T-helper 2 cell treated with Interferon-gamma antibody and Interleukin-4, amounts not matched to agents 5 μg/mL and 100 μg/mL, for 36 hours (primary cell): ENCODE data around the gene AP4M1.

Experiments
- DNase-seq: peaks from one replicate; pipeline ENCODE4 v3.0.0; 2021; ENCODE audit warnings: low spot score
- H3K27ac Mint-ChIP-seq: one replicate; pipeline ENCODE4 v1.8.0; 2021; ENCODE audit warnings: mild to moderate bottlenecking, mixed read lengths
- H3K27me3 Mint-ChIP-seq: one replicate; pipeline ENCODE4 v1.8.0; 2021; ENCODE audit warnings: low read depth, mixed read lengths
- H3K36me3 Mint-ChIP-seq: one replicate; pipeline ENCODE4 v1.8.0; 2021; ENCODE audit warnings: low read depth, mixed read lengths
- H3K4me1 Mint-ChIP-seq: one replicate; pipeline ENCODE4 v1.8.0; 2021; ENCODE audit warnings: low read depth, mixed read lengths
- H3K4me3 Mint-ChIP-seq: one replicate; pipeline ENCODE4 v1.8.0; 2022; ENCODE audit warnings: mild to moderate bottlenecking, moderate library complexity, mixed read lengths
- H3K9me3 Mint-ChIP-seq: one replicate; pipeline ENCODE4 v1.8.0; 2021; ENCODE audit warnings: mixed read lengths

Gene AP4M1

DNA sequence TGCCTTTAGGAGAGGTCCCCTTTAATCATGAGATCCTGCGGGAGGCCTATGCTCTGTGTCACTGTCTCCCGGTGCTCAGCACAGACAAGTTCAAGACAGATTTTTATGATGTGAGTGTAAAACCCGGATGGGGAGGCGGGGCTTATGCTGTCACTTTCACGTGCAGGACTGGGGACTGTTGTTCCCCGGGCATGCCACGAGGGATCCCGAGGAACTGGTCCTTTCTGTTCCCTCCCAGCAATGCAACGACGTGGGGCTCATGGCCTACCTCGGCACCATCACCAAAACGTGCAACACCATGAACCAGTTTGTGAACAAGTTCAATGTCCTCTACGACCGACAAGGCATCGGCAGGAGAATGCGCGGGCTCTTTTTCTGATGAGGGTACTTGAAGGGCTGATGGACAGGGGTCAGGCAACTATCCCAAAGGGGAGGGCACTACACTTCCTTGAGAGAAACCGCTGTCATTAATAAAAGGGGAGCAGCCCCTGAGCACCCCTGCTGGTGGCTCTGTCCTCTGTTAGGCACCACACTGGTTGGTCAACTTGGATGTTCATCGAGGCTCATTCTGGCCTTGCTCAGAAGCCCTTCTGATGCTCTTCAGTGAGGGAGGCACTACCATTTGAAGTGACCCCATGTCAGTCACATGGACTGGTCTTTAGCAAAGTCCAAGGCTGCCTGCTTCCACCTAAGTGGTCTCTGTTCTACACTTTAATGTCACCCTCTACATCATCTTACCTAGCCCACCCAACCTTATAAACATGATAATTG lies 9.8 kb upstream of the AP4M1 start:
- Mint-ChIP-seq H3K4me3 (no peak overlapping the region), H3K9me3 (no peaks in the 10 kb centered on the region), H3K27ac (no peak overlapping the region), H3K27me3 (no peaks in the 10 kb centered on the region), H3K4me1 (peaks cover 31% of the 10 kb centered on the region), H3K36me3 (peaks cover 65% of the 10 kb centered on the region)
- DNase-seq: no peak

DNA sequence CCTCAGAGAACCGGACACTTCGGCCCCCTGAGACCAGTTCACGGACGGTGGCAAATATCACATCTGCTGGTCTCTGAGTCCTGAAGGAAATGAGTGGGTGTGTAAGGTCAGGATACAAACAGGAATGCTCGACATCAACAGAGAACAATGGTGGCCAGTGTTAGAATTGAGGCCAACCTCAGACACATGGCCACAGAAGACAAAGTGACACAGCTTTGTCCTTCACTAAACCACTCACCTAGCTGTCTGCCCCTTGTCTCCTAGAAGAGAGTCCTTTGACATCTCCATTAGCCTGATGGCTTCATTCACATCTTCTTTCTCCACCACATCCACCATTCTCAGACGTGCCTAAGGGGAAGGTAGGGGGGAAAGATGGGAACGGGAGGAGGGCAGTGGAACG lies 8.4 kb upstream of the AP4M1 start:
- H3K27me3 Mint-ChIP-seq: no peaks in the 10 kb centered on the region
- peaks cover 78% of the 10 kb centered on the region for H3K36me3 Mint-ChIP-seq
- H3K4me3 Mint-ChIP-seq: no peak overlapping the region
- no peak for DNase-seq
- no peaks in the 10 kb centered on the region for H3K9me3 Mint-ChIP-seq
- no peak overlapping the region for H3K27ac Mint-ChIP-seq
- peaks cover 38% of the 10 kb centered on the region for H3K4me1 Mint-ChIP-seq

DNA sequence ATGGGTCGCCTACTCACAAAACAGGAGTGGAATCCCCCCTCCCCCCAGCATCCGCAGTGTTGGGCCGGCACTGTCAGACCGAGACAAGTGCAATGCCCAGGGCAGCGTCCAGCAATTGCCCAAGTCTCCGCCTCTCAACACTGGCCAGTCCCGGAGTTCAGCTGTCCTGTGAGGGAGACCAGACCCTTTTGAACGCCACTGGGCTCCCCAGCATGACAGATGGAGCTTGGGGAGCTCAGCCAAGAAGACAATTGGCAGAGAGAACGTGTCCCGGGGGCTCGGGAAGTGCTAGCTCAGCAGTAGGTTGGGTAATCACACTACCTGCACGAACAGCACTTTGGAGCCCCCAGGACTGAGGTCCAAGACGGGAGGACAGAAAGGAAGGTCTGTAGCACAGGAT lies 7.9 kb upstream of the AP4M1 start:
- Mint-ChIP-seq H3K4me1 (peaks cover 39% of the 10 kb centered on the region), H3K27me3 (no peaks in the 10 kb centered on the region), H3K36me3 (peaks cover 82% of the 10 kb centered on the region), H3K9me3 (no peaks in the 10 kb centered on the region), H3K4me3 (no peak overlapping the region), H3K27ac (no peak overlapping the region)
- DNase-seq: no peak

DNA sequence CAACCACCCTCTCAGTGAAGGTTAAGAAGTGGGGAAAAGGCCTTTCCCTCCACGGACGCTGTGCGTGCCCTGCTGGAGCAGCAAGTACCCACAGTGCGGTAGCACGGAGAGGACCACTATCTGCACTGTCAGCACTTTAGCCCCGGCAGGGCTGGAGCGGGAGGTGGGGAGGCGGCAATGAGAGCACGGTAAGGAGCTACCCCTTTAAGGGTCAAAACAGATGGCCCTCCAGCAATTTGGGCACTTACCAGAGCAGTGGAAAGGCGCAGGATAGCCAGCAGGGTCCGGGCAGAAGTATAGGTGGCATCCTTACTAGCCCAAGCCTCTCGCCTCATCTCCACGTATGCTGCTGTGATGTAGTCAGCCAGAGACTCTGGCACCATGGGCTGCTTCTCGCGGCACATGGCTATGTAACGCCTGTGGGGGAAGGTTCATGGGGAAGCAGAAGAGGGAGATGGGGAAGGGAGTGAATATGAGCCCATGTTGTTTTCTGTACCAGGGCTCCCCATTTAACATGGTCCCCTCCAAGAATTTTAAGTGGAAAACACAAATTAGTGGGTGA lies 7.4 kb upstream of the AP4M1 start:
- Mint-ChIP-seq H3K9me3 (no peaks in the 10 kb centered on the region), H3K27ac (no peak overlapping the region), H3K4me1 (peaks cover 42% of the 10 kb centered on the region), H3K4me3 (no peak overlapping the region), H3K27me3 (no peaks in the 10 kb centered on the region), H3K36me3 (peaks cover 87% of the 10 kb centered on the region)
- DNase-seq: no peak

DNA sequence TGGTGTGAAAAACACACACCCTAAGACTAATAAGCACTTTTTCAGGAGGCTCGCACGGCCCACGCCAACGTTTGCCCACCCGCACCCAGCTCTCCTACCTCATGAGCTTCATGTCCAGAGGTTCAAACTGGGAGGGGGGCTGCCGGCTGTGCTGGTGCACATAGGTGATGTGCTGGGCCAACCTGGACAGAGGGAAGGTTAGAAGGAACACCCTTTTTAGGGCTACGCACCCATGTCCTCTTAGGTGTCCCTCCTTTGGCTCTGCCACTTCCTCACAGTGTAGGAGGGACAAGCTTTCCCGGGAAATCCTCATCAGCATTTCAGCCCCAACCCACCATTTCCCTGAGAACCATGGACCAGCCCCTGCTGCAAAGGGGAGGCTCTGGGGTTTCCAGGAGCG lies 6.2 kb upstream of the AP4M1 start:
- no peaks in the 10 kb centered on the region for H3K9me3 Mint-ChIP-seq
- H3K4me1 Mint-ChIP-seq: peaks cover 43% of the 10 kb centered on the region
- peaks cover 91% of the 10 kb centered on the region for H3K36me3 Mint-ChIP-seq
- no peak overlapping the region for H3K4me3 Mint-ChIP-seq
- DNase-seq: no peak
- no peak overlapping the region for H3K27ac Mint-ChIP-seq
- H3K27me3 Mint-ChIP-seq: no peaks in the 10 kb centered on the region

DNA sequence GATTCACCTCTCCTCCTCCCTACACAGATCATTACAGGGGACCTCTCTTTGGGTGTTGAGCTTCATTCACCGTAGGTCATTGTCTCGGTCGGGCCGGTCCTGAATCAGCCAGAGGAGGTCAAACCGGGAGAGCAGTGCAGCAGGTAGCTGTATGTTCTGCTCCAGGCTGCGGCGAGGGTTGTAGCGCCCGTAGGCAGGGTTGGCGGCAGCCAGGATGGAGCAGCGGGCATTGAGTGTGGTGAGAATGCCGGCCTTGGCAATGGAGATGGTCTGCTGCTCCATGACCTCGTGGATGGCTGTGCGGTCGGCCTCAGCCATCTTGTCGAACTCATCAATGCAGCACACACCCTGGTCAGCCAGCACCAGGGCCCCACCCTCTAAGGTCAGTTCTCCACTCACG lies 5.7 kb upstream of the AP4M1 start:
- H3K4me1 Mint-ChIP-seq: peaks cover 38% of the 10 kb centered on the region
- no peak overlapping the region for H3K27ac Mint-ChIP-seq
- no peaks in the 10 kb centered on the region for H3K27me3 Mint-ChIP-seq
- no peak for DNase-seq
- H3K36me3 Mint-ChIP-seq: peaks cover 88% of the 10 kb centered on the region
- H3K9me3 Mint-ChIP-seq: no peaks in the 10 kb centered on the region
- no peak overlapping the region for H3K4me3 Mint-ChIP-seq

DNA sequence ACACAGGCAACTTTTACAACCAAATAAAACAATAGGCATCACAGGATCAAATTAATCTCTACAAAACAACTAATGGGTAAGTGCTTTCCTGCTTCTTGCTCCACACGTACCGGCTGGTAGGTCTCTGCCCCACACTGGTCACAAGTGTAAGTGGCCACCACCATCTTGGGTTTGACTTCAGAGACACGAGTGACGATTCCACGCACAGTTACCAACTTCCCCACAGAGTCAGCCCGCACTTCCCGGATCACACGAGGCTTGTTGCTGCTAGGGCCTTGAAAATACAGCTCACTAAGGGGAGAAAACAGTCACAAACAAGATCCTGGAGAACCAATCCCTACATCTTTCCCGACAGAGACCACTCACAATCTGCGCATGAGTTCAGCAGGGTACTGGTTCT lies 2.5 kb upstream of the AP4M1 start:
- Mint-ChIP-seq H3K27me3 (no peaks in the 10 kb centered on the region), H3K9me3 (no peaks in the 10 kb centered on the region), H3K4me3 (peak overlapping the region; percentile 93), H3K4me1 (peaks cover 40% of the 10 kb centered on the region), H3K36me3 (peaks cover 63% of the 10 kb centered on the region), H3K27ac (peak overlapping the region; percentile 32)
- no peak for DNase-seq

DNA sequence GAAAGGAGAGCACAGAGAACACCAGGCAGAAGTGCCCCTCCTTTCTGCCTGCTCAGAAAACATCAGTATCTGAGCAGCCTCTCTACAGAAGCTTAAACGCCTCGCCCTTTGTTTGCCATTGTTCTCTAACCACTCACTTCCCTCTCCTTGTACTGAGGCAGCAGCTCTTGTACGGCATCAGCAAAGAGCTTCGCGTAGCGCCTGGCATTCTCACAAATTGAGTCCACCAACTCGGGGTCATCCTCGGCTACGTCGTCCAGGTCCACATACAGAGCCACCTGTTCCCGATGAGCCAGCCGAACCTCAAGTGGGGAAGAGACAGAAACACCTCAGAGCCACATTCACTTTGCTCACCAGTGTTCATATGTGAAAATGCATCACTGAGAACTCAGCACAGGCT lies 2.0 kb upstream of the AP4M1 start:
- H3K4me1 Mint-ChIP-seq: peaks cover 40% of the 10 kb centered on the region
- H3K9me3 Mint-ChIP-seq: no peaks in the 10 kb centered on the region
- peaks cover 59% of the 10 kb centered on the region for H3K36me3 Mint-ChIP-seq
- peak overlapping the region; percentile 91 for H3K27ac Mint-ChIP-seq
- no peaks in the 10 kb centered on the region for H3K27me3 Mint-ChIP-seq
- no peak for DNase-seq
- peak overlapping the region; percentile 93 for H3K4me3 Mint-ChIP-seq

DNA sequence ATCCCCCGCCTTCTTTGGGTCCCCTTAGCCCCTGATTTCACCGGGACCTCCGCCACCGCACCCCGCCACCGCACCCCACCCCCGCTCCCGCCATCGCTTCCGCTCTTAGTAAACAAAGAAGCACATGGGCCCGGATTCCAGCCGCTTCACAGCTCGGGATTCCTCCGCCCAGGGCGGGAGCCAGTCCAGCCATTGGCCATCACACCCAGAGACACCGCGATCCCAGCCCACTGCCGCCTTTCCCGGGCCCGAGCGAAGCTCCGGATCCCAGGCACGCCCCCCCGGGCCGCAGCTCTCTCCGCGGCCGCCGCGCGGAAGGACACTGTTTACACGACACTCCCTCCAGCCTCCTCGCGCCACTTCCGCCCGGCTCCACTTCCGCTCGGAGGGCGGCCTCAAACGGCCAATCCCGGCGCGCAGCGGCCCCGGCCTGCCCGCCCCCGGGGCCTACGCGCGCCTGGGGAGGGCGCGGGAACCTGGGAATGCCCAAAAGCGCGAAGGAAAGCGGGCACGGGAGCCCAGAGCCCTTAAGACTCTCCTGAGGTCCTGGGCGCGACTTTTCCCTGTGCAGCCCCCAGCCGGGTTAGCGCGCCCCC lies 925 bp upstream of the AP4M1 start:
- Mint-ChIP-seq H3K4me1 (peaks cover 40% of the 10 kb centered on the region), H3K9me3 (no peaks in the 10 kb centered on the region), H3K36me3 (peaks cover 49% of the 10 kb centered on the region), H3K4me3 (peak overlapping the region; percentile 93), H3K27me3 (no peaks in the 10 kb centered on the region), H3K27ac (peak overlapping the region; percentile 91)
- DNase-seq: peak; percentile 91

DNA sequence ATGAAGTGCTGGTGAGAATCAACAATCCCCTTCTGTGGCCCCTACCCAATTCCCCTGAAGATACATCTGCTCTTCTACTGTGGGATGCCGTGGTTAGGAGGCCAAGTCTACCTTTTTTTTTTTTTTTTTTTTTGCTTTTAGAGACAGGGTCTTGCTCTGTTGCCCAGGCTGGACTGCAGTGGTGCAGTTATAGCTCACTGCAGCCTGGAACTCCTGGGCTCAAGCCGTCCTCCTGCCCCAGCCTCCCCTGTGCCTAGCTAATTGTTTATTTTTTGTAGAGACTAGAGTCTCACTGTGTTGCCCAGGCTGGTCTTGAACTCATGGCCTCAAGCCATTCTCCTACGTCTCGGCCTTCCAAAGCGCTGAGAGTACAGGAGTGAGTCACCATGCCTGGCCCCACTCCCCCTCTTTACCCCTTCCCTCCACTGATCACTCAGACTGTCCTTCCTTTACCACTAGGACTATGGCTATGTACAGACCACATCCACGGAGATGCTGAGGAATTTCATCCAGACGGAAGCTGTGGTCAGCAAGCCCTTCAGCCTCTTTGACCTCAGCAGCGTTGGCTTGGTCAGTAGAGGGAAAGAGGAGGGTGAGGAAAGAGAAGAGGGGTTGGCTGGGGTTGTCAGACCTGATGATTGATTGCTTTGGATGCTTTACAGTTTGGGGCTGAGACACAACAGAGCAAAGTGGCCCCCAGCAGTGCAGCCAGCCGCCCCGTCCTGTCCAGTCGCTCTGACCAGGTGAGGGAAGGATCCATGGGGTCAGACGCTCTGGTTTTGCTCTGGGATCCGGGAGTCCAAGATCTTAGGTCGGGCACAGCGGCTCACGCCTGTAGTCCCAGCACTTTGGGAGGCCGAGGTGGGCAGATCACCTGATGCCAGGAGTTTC lies 1.8 kb downstream of the AP4M1 start:
- H3K36me3 Mint-ChIP-seq: peaks cover 36% of the 10 kb centered on the region
- H3K9me3 Mint-ChIP-seq: no peaks in the 10 kb centered on the region
- peak overlapping the region; percentile 93 for H3K4me3 Mint-ChIP-seq
- H3K27me3 Mint-ChIP-seq: no peaks in the 10 kb centered on the region
- DNase-seq: no peak
- peaks cover 27% of the 10 kb centered on the region for H3K4me1 Mint-ChIP-seq
- peak overlapping the region; percentile 52 for H3K27ac Mint-ChIP-seq

DNA sequence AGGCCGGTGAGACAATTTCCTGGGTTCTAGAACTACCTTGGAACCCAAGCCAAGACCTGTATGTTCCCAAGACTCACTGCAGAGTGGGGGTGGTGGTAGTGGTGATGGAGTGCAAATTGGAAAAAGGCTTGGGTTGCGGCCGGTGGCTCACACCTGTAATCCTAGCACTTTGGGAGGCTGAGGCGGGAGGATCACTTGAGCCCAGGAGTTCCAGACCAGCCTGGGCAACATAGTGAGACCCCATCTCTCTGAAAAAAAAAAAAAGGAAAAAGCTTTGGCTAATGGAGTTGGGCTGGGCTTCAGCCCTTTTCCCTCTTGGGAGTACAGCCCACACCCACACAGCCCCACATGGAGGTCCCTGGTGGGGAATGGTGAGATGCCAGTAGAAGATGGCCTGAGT lies 4.1 kb downstream of the AP4M1 start:
- H3K4me1 Mint-ChIP-seq: peaks cover 9% of the 10 kb centered on the region
- no peak overlapping the region for H3K4me3 Mint-ChIP-seq
- DNase-seq: no peak
- no peak overlapping the region for H3K27ac Mint-ChIP-seq
- H3K9me3 Mint-ChIP-seq: no peaks in the 10 kb centered on the region
- no peaks in the 10 kb centered on the region for H3K27me3 Mint-ChIP-seq
- peaks cover 30% of the 10 kb centered on the region for H3K36me3 Mint-ChIP-seq

DNA sequence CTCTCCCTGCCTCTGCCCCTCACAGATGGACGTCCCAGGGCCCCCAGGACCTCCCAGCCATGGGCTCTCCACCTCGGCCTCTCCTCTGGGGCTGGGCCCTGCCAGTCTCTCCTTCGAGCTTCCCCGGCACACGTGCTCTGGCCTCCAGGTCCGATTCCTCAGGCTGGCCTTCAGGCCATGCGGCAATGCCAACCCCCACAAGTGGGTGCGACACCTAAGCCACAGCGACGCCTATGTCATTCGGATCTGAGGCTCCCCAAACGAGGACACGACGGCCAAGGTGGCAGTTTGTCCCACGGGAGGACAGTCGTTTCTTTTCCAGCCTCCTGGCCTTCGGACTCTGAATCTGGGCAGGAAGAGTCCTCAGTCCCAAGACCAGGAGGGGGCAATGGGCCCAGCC lies 5.2 kb downstream of the AP4M1 start:
- Mint-ChIP-seq H3K4me3 (no peak overlapping the region), H3K27ac (no peak overlapping the region), H3K9me3 (no peaks in the 10 kb centered on the region), H3K4me1 (peaks cover 9% of the 10 kb centered on the region), H3K36me3 (peaks cover 33% of the 10 kb centered on the region), H3K27me3 (no peaks in the 10 kb centered on the region)
- DNase-seq: no peak

DNA sequence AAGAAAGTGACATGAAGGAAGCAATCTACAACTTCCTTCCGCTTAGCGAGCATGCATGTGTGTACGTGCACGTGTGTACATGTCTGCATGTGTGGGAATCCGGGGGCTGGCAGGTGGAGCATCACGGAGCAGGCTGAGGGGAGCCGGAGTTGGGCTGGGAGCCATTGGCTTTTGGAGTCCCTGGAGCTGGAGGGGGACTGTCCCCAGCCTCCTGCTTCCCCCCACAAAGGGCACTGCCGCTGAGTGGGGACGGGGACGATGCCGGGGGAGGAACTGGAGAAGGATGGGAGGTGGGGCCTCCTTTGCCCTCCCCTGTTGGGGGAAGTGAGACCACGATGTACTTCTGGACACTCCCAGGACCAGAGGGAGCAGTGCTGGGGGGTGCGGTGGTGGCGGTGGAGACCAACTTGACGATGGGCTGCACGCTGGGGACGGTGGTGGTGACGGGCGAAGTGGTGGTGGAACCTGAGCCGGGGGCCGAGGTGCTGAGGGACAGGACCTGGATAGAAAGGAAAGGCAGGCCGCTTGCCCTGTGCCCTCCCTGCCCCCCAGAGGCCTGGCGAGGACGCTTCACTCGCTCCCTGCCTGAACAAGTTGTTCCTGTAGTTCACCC lies 5.8 kb downstream of the AP4M1 start:
- H3K36me3 Mint-ChIP-seq: peaks cover 33% of the 10 kb centered on the region
- H3K4me3 Mint-ChIP-seq: no peak overlapping the region
- DNase-seq: no peak
- peaks cover 9% of the 10 kb centered on the region for H3K4me1 Mint-ChIP-seq
- H3K9me3 Mint-ChIP-seq: no peaks in the 10 kb centered on the region
- no peak overlapping the region for H3K27ac Mint-ChIP-seq
- H3K27me3 Mint-ChIP-seq: no peaks in the 10 kb centered on the region
